ENCODE measurements around the gene ACOT6.
A peak's percentile ranks its signal among the peaks of the same experiment; 100 is the strongest.
"Not testable (repeated sequence)": the region's sequence is repeated elsewhere in the genome, so short reads cannot be mapped to it uniquely, and the experiment has no call there.

Gene ACOT6

GRCh38 chr14:73612339-73613045 lies at the start of gene ACOT6:
Gene ACOT6, plus strand, starts transcription at chr14:73612517. Its CDS starts 55 bp downstream, at chr14:73612572.
- peak; percentile 11 for DNase-seq (ENCODE audit: low read depth, low spot score)

GRCh38 chr14:73562696-73563095 lies 49.6 kb upstream of the ACOT6 start:
- not testable (repeated sequence) for DNase-seq (ENCODE audit: low read depth, low spot score)

GRCh38 chr14:73566431-73566830 lies 45.9 kb upstream of the ACOT6 start:
- not testable (repeated sequence) for DNase-seq (ENCODE audit: low read depth, low spot score)

GRCh38 chr14:73566935-73567334 lies 45.4 kb upstream of the ACOT6 start:
- DNase-seq (ENCODE audit: low read depth, low spot score), result not testable (repeated sequence)

GRCh38 chr14:73567358-73567757 lies 45.0 kb upstream of the ACOT6 start:
- no peak for DNase-seq (ENCODE audit: low read depth, low spot score)

- DNase-seq (ENCODE audit: low read depth, low spot score), result no peak
Observed at GRCh38 chr14:73567951-73568885, 44.1 kb upstream of the ACOT6 start.

- DNase-seq (ENCODE audit: low read depth, low spot score), result not testable (repeated sequence)
Observed at GRCh38 chr14:73568886-73569184, 43.5 kb upstream of the ACOT6 start.

GRCh38 chr14:73569185-73569958 lies 42.9 kb upstream of the ACOT6 start, which contains the start of gene ACOT2:
Gene ACOT2, plus strand, starts transcription at chr14:73569213. Its CDS starts 28 bp downstream, at chr14:73569241.
- DNase-seq (ENCODE audit: low read depth, low spot score), result peak; percentile 67

- peak; percentile 27 for DNase-seq (ENCODE audit: low read depth, low spot score)
Observed at GRCh38 chr14:73570913-73571312, 41.4 kb upstream of the ACOT6 start.

- DNase-seq (ENCODE audit: low read depth, low spot score), result not testable (repeated sequence)
Observed at GRCh38 chr14:73573034-73573433, 39.3 kb upstream of the ACOT6 start.

- DNase-seq (ENCODE audit: low read depth, low spot score), result not testable (repeated sequence)
Observed at GRCh38 chr14:73573740-73574139, 38.6 kb upstream of the ACOT6 start.

- not testable (repeated sequence) for DNase-seq (ENCODE audit: low read depth, low spot score)
Observed at GRCh38 chr14:73574251-73574650, 38.1 kb upstream of the ACOT6 start.

- no peak for DNase-seq (ENCODE audit: low read depth, low spot score)
Observed at GRCh38 chr14:73576391-73576790, 35.9 kb upstream of the ACOT6 start.

- DNase-seq (ENCODE audit: low read depth, low spot score), result not testable (repeated sequence)
Observed at GRCh38 chr14:73577214-73577613, 35.1 kb upstream of the ACOT6 start.

- not testable (repeated sequence) for DNase-seq (ENCODE audit: low read depth, low spot score)
Observed at GRCh38 chr14:73582102-73582979, 30.0 kb upstream of the ACOT6 start.

- no peak for DNase-seq (ENCODE audit: low read depth, low spot score)
Observed at GRCh38 chr14:73588695-73589094, 23.6 kb upstream of the ACOT6 start.

GRCh38 chr14:73589116-73589515 lies 23.2 kb upstream of the ACOT6 start:
- DNase-seq (ENCODE audit: low read depth, low spot score), result no peak

- DNase-seq (ENCODE audit: low read depth, low spot score), result not testable (repeated sequence)
Observed at GRCh38 chr14:73590673-73591004, 21.7 kb upstream of the ACOT6 start.

GRCh38 chr14:73591690-73592449 lies 20.4 kb upstream of the ACOT6 start, which contains the start of gene ACOT4:
Gene ACOT4, plus strand, starts transcription at chr14:73591873. Its CDS starts 87 bp downstream, at chr14:73591960.
- DNase-seq (ENCODE audit: low read depth, low spot score), result peak; percentile 13

- DNase-seq (ENCODE audit: low read depth, low spot score), result no peak
Observed at GRCh38 chr14:73594491-73594890, 17.8 kb upstream of the ACOT6 start.

All from activated CD4-positive, CD25-positive, alpha-beta regulatory T cell treated with anti-CD3 and anti-CD28 coated beads, Interleukin-2, amount 50 U/mL, for 16 hours (primary cell).